CD14-positive monocyte (primary cell): ENCODE data around the gene DNAH11. TPM values are rescaled to one million over a fixed set of nuclear protein-coding genes. Genes with fewer than 3 reads are reported as not detected.

Experiments used
- DNase-seq, 3 donors: peaks; one replicate each; pipeline ENCODE4 v3.0.0-alpha.2; 2011 to 2022
- H2AFZ ChIP-seq: 2 replicates; pipeline ENCODE4 v1.6.0; 2012; ENCODE audit warnings: mild to moderate bottlenecking, low read depth, low read length, inconsistent platforms; ENCODE audit not compliant: insufficient read depth, poor library complexity, severe bottlenecking
- H3K27ac ChIP-seq, 2 donors: 1 replicate in 1 of 2; 2 replicates in 1 of 2; pipeline ENCODE4 v1.5.1; 2012 to 2013; ENCODE audit warnings: low read length in 2 of 2, control low read depth in 1 of 2, inconsistent platforms in 1 of 2, low read depth in 1 of 2, mild to moderate bottlenecking in 1 of 2
- H3K27me3 ChIP-seq, 2 donors: one replicate each; pipeline versions ENCODE4 v1.6.0 to v1.6.1; 2011 to 2013; ENCODE audit warnings: low read length in 2 of 2; ENCODE audit not compliant: control insufficient read depth in 2 of 2, insufficient read depth in 2 of 2
- H3K36me3 ChIP-seq, 2 donors: replicated peaks in 1 of 2; 1 replicate in 1 of 2; 2 replicates in 1 of 2; pipeline versions ENCODE4 v1.5.1 to v1.6.1; 2012 to 2013; ENCODE audit warnings: low read length in 2 of 2, control low read depth in 1 of 2, inconsistent platforms in 1 of 2, mild to moderate bottlenecking in 1 of 2; ENCODE audit not compliant: insufficient read depth in 2 of 2, control insufficient read depth in 1 of 2
- H3K4me1 ChIP-seq, 2 donors: 1 replicate in 1 of 2; 2 replicates in 1 of 2; pipeline versions ENCODE4 v1.5.1 to v1.6.1; 2012 to 2013; ENCODE audit warnings: low read length in 2 of 2, control low read depth in 1 of 2, inconsistent platforms in 1 of 2, mild to moderate bottlenecking in 1 of 2, moderate library complexity in 1 of 2; ENCODE audit not compliant: insufficient read depth in 2 of 2, control insufficient read depth in 1 of 2
- H3K4me2 ChIP-seq: replicated peaks from 2 replicates; pipeline ENCODE3; 2012; ENCODE audit warnings: low read length, moderate library complexity, mild to moderate bottlenecking; ENCODE audit not compliant: poor library complexity, severe bottlenecking; ENCODE audit errors: extremely low read depth
- H3K4me3 ChIP-seq, 3 experiments: fragments of 200-600 bp in 1 of 3; sonication (generic) in 1 of 3; replicated peaks in 1 of 3; 1 replicate in 2 of 3; 2 replicates in 1 of 3; pipeline ENCODE4 v1.5.1; 2011 to 2013; ENCODE audit warnings: low read length in 3 of 3, mild to moderate bottlenecking in 3 of 3, control low read depth in 2 of 3, low read depth in 2 of 3, inconsistent platforms in 1 of 3, moderate library complexity in 1 of 3
- H3K79me2 ChIP-seq: 2 replicates; pipeline ENCODE4 v1.6.0; 2012; ENCODE audit warnings: mild to moderate bottlenecking, control low read depth, inconsistent platforms, low read length, moderate library complexity; ENCODE audit not compliant: insufficient read depth
- H3K9ac ChIP-seq: 2 replicates; pipeline ENCODE4 v1.6.0; 2017; ENCODE audit warnings: low read length, mild to moderate bottlenecking; ENCODE audit not compliant: insufficient read depth, poor library complexity, severe bottlenecking
- H3K9me3 ChIP-seq, 2 donors: replicated peaks in 1 of 2; 1 replicate in 1 of 2; 2 replicates in 1 of 2; pipeline versions ENCODE4 v1.5.1 to v1.6.1; 2012 to 2013; ENCODE audit warnings: low read length in 2 of 2, control low read depth in 1 of 2; ENCODE audit not compliant: control insufficient read depth in 1 of 2, insufficient read depth in 1 of 2
- H4K20me1 ChIP-seq: 2 replicates; pipeline ENCODE4 v1.6.0; 2012; ENCODE audit warnings: mild to moderate bottlenecking, low read length, control low read depth, moderate library complexity; ENCODE audit not compliant: insufficient read depth
- H3K27ac Mint-ChIP-seq, 7 donors: one replicate each; pipeline ENCODE4 v1.8.0; 2020; ENCODE audit warnings: mild to moderate bottlenecking in 7 of 7, mixed read lengths in 7 of 7, moderate library complexity in 6 of 7, inconsistent platforms in 2 of 7
- H3K27me3 Mint-ChIP-seq, 3 donors: one replicate each; pipeline ENCODE4 v1.8.0; 2021 to 2022; ENCODE audit warnings: low read depth in 3 of 3, mild to moderate bottlenecking in 3 of 3, mixed read lengths in 3 of 3, moderate library complexity in 3 of 3, inconsistent platforms in 1 of 3
- H3K36me3 Mint-ChIP-seq, 2 donors: one replicate each; pipeline ENCODE4 v1.8.0; 2020; ENCODE audit warnings: mixed read lengths in 2 of 2, inconsistent platforms in 1 of 2, mild to moderate bottlenecking in 1 of 2
- H3K4me1 Mint-ChIP-seq: one replicate; pipeline ENCODE4 v1.8.0; 2020; ENCODE audit warnings: mild to moderate bottlenecking, mixed read lengths
- H3K4me3 Mint-ChIP-seq, 2 donors: one replicate each; pipeline ENCODE4 v1.8.0; 2020; ENCODE audit warnings: mild to moderate bottlenecking in 2 of 2, mixed read lengths in 2 of 2, moderate library complexity in 1 of 2
- H3K9me3 Mint-ChIP-seq, 7 donors: one replicate each; pipeline ENCODE4 v1.8.0; 2020 to 2022; ENCODE audit warnings: mixed read lengths in 7 of 7, mild to moderate bottlenecking in 6 of 7, moderate library complexity in 6 of 7, inconsistent platforms in 2 of 7
- CTCF ChIP-seq: fragments of 200-600 bp; IDR thresholded peaks from one replicate; pipeline ENCODE4 v1.8.0; 2022; ENCODE audit warnings: antibody characterized with exemption, mild to moderate bottlenecking
- WGBS: methylation state at CpG from one replicate; pipeline ENCODE4 v1.1.5; 2013; ENCODE audit warnings: missing lambda C conversion rate; ENCODE audit not compliant: insufficient coverage; 5-methylcytosine and 5-hydroxymethylcytosine counted together
- intact Hi-C, 2 donors: fragments of 100-400 bp; cut with micrococcal nuclease; formaldehyde crosslinking; loops; one replicate each; pipeline versions ENCODE4 v1.15.0 to v1.15.1; 2023
- polyA plus RNA-seq, 3 donors: library from polyadenylated mRNA; depleted of rRNA in 1 of 3; unstranded in 2 of 3; stranded (reverse) in 1 of 3; fragments of 300-500 nt in 2 of 3; fragments of >200 nt in 1 of 3; fragmentation: Illumina TruSeq in 2 of 3; gene quantifications; 1 replicate in 2 of 3; 2 replicates in 1 of 3; pipeline ENCODE4 v1.2.3, GENCODE V29; 2012 to 2021

DNAH11 gene
- polyA plus RNA-seq, 3 donors, result not detected

GRCh38 chr7:21707566-21707965 lies 164.7 kb downstream of the DNAH11 start:
- H3K36me3 Mint-ChIP-seq, result no peaks in the 10 kb centered on the region
- no CpG with 5 or more reads among the region's 7 CpGs for WGBS
- DNase-seq, result no peak
- H3K4me3 Mint-ChIP-seq, result no peak overlapping the region
- H3K9me3 ChIP-seq, result no peaks in the 10 kb centered on the region
- no peaks in the 10 kb centered on the region for H3K27me3 Mint-ChIP-seq
- peaks cover 0 to 9% (median 2%) of the 10 kb centered on the region in 7 donors for H3K9me3 Mint-ChIP-seq
- no peaks in the 10 kb centered on the region for H3K4me1 ChIP-seq
- no peak overlapping the region for H3K4me2 ChIP-seq
- no peaks in the 10 kb centered on the region for H3K4me1 Mint-ChIP-seq
- H2AFZ ChIP-seq, result no peak overlapping the region
- no peak for TF ChIP-seq CTCF
- no peaks in the 10 kb centered on the region for H3K27me3 ChIP-seq
- no peaks in the 10 kb centered on the region for H3K79me2 ChIP-seq
- intact Hi-C loops, result no loop called here
- no peak overlapping the region for H3K27ac Mint-ChIP-seq
- H4K20me1 ChIP-seq, result no peaks in the 10 kb centered on the region
- H3K9ac ChIP-seq, result no peak overlapping the region
- H3K4me3 ChIP-seq, result no peak overlapping the region
- no peaks in the 10 kb centered on the region for H3K36me3 ChIP-seq
- no peak overlapping the region for H3K27ac ChIP-seq

- Histone ChIP-seq H2AFZ (no peak overlapping the region), H3K4me2 (no peak overlapping the region), H3K9ac (no peak overlapping the region), H3K4me1 (no peaks in the 10 kb centered on the region), H3K79me2 (no peaks in the 10 kb centered on the region), H3K27me3 (no peaks in the 10 kb centered on the region), H3K36me3 (no peaks in the 10 kb centered on the region), H4K20me1 (no peaks in the 10 kb centered on the region), H3K9me3 (no peaks in the 10 kb centered on the region), H3K27ac (no peak overlapping the region), H3K4me3 (no peak overlapping the region)
- WGBS, result 70% methylated on average over 2 of the region's 6 CpGs
- no peak overlapping the region for H3K27ac Mint-ChIP-seq
- TF ChIP-seq CTCF, result no peak
- DNase-seq, result no peak
- H3K4me3 Mint-ChIP-seq, result no peak overlapping the region
- no peaks in the 10 kb centered on the region for H3K36me3 Mint-ChIP-seq
- H3K27me3 Mint-ChIP-seq, result no peaks in the 10 kb centered on the region
- intact Hi-C loops, result no loop called here
- H3K4me1 Mint-ChIP-seq, result no peaks in the 10 kb centered on the region
- peaks cover 0 to 9% (median 2%) of the 10 kb centered on the region in 7 donors for H3K9me3 Mint-ChIP-seq
Measured at GRCh38 chr7:21708096-21708495, 165.3 kb downstream of the DNAH11 start.
